ENCODE results near the gene INSR. TPM values are rescaled to one million over a fixed set of nuclear protein-coding genes. Genes with fewer than 3 reads are reported as not detected.

INSR gene
- total RNA-seq, 2 donors from 2014 or later = 50.8 to 118 TPM

DNA sequence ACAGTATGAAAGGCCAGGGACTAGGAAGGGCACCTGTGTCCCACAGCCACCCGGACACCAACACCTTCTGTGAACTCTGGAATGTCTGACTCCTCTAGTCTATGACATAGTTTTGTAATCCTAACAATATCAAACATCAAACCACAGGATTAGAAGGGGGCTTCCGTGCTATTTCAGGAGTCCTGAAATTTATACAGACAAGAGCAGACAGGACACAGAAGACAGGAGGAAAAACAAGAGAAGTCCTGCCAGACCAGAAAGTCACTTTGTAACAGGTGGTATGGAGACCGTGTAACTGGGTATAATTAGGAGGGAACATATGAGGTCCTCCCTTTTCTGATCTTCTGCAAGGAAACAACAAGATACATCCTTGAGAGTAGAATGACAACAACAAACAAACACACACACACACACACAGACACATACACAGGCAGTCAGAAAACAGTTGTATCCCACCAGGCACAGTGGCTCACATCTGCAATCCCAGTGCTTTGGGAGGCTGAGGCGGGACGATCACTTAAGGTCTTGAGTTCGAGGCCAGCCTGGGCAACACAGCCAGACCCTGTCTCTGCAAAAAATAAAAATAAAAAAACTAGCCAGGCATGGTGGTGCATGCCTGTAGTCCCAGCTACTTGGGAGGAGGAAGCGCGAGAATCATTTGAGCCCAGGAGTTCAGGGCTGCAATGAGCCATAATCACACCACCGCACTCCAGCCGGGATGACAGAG lies 13.1 kb downstream of the INSR start:
- H3K27ac ChIP-seq = no peak overlapping the region
- DNase-seq (ENCODE audit: low spot score) = no peak
- H3K4me3 ChIP-seq = no peak overlapping the region
- H3K27me3 ChIP-seq = no peaks in the 10 kb centered on the region
- no peaks in the 10 kb centered on the region for H3K4me1 ChIP-seq
- TF ChIP-seq, protein P1, sequence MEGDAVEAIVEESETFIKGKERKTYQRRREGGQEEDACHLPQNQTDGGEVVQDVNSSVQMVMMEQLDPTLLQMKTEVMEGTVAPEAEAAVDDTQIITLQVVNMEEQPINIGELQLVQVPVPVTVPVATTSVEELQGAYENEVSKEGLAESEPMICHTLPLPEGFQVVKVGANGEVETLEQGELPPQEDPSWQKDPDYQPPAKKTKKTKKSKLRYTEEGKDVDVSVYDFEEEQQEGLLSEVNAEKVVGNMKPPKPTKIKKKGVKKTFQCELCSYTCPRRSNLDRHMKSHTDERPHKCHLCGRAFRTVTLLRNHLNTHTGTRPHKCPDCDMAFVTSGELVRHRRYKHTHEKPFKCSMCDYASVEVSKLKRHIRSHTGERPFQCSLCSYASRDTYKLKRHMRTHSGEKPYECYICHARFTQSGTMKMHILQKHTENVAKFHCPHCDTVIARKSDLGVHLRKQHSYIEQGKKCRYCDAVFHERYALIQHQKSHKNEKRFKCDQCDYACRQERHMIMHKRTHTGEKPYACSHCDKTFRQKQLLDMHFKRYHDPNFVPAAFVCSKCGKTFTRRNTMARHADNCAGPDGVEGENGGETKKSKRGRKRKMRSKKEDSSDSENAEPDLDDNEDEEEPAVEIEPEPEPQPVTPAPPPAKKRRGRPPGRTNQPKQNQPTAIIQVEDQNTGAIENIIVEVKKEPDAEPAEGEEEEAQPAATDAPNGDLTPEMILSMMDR (IDR thresholded peaks at IDR 0.05) = no peak
- H3K9me3 ChIP-seq = no peaks in the 10 kb centered on the region
- no peaks in the 10 kb centered on the region for H3K36me3 ChIP-seq

DNA sequence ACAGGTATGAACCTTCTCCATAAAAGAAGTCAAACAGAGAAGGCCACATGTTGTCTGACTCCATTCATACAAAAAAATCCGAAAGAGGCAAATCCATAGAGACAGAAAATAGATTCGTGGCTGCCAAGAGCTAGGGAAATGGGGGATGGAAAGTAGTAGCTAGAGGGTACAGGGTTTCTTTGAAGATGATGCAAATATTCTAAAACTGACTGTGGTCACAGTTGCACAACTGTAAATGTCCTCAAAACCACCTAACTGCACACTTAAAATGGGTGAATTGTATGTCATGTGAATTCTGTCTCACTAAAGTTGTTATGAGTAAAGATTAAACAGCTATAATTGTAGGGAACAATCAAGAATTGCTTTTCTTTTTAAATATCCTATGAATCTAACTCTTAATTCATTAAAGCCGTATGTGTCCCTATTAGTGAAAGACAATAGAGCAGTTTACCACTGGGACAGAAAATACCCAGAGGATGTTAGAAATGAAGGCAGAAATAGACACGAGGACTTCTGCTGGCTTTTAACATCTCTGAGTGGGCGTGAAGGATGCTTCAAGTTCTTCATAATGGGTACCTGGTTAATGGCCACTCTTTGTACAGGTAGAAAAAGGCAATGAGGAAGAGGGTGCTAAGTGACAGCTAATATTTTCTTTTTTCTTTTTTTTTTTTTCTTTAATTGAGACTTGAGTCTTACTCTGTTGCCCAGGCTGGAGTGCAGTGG lies 21.2 kb downstream of the INSR start:
- H3K9me3 ChIP-seq = no peaks in the 10 kb centered on the region

DNA sequence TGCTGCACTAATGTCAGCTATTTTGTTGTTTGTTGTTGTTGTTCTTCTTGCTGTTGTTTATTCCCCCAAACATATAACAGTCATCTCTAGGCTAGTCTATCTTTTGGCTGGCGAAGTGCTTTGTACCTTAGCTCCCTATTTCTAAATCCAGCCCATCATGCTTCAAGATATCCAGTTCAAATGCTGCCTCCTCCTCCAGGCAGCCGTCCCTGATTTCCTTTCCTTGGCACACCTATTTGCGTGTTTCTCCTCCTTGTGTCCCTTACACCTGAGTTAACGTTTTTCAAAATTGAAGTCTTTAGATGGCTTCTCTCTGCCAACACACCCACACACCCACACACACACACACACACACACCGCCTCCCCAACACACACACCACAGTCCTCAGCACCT lies 25.5 kb downstream of the INSR start:
- Histone ChIP-seq H3K36me3 (peaks cover 12% of the 10 kb centered on the region), H3K4me1 (peaks cover 0 to 10% of the 10 kb centered on the region in 2 donors), H3K27ac (no peak overlapping the region), H3K27me3 (no peaks in the 10 kb centered on the region), H3K9me3 (no peaks in the 10 kb centered on the region), H3K4me3 (no peak overlapping the region)
- no peak for DNase-seq (ENCODE audit: low spot score)
- TF ChIP-seq, protein P1 (IDR thresholded peaks at IDR 0.05) = no peak

More for the DNA sequence above, 21.2 kb downstream of the INSR start:
- TF ChIP-seq, protein P1 (IDR thresholded peaks at IDR 0.05) = no peak
- Histone ChIP-seq H3K36me3 (no peaks in the 10 kb centered on the region), H3K4me1 (no peaks in the 10 kb centered on the region), H3K27me3 (no peaks in the 10 kb centered on the region), H3K27ac (no peak overlapping the region), H3K4me3 (no peak overlapping the region)
- no peak for DNase-seq (ENCODE audit: low spot score)

DNA sequence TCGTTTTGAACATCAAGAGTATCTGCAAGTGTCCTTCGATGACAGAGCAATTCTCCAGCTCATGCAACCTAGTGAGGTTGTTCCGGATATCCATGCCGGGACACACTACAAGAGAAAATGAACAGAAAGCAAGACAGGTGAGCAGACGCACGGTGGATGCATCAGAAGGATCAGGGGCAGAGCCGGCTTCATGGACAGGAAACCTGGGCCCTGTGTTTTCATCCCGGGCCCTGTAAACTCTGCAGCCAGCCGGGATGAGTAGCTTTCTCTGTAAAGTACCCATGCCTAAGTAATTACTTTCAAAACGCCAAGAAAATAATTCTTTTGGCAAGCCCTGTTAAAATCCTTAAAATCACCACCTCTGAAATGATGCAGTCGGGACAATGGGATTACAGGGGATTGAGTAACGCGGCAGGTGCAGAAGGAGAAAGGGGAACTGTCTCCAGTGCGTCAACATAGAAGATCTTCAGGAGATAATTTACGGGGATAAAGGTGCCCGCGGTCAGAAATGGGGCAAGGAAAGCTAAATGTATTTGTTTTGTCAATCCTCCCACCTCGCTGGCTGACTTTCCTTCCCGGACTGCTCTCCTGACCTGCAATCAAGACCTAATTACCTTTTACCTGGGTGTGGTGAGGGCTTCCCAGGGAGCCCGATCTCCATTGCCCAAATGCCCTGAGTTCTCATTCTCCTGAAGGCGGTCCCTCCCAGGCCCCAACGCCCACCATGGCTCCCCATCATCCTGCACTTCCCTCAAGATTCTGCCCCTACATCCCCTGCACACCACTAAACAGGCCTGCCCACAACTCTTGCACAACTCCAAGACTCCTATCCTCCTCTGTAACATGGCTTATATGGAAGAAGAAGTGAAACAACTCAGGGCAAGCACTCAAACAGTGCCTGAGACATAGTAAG lies 26.2 kb downstream of the INSR start:
- TF ChIP-seq, protein P1 (IDR thresholded peaks at IDR 0.05) = no peak
- no peak for DNase-seq (ENCODE audit: low spot score)
- peaks cover 12% of the 10 kb centered on the region for H3K36me3 ChIP-seq
- H3K4me1 ChIP-seq = peaks cover 0 to 16% of the 10 kb centered on the region in 2 donors
- H3K27ac ChIP-seq = no peak overlapping the region
- H3K4me3 ChIP-seq = no peak overlapping the region
- no peaks in the 10 kb centered on the region for H3K27me3 ChIP-seq
- no peaks in the 10 kb centered on the region for H3K9me3 ChIP-seq

DNA sequence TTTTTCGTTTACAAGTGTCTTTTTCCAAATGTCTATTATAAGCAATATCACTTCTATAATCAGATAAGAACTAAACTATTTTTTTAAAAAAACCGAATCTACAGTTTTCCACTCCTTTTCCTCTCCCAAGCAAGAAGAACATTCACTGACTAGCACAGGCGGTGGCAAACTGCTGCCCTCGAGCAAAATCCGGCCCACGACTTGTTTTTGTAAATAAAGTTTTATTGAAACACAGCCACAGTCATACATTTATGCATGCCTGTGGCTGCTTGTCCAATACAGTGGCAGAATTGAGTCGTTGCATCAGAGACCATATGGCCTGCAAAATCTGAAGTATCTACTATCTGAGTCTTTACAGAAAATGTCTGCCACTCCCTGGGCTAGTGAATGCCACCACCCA lies 27.4 kb downstream of the INSR start:
- Histone ChIP-seq H3K27ac (no peak overlapping the region), H3K36me3 (peaks cover 12% of the 10 kb centered on the region), H3K9me3 (no peaks in the 10 kb centered on the region), H3K4me3 (no peak overlapping the region), H3K27me3 (no peaks in the 10 kb centered on the region), H3K4me1 (peaks cover 0 to 29% of the 10 kb centered on the region in 2 donors)
- DNase-seq (ENCODE audit: low spot score) = no peak
- TF ChIP-seq, protein P1 (IDR thresholded peaks at IDR 0.05) = no peak
